A549 (cell line): ENCODE data around the gene PRSS22. TPM values are rescaled to one million over a fixed set of nuclear protein-coding genes. Genes with fewer than 3 reads are reported as not detected.

Experiments
- ATAC-seq, 2 experiments: fragments of 200-7000 bp in 1 of 2; fragments of >200 bp in 1 of 2; cut with Nextera tagmentation in 1 of 2; cut with Tn5 transposase in 1 of 2; 3 replicates each; pipeline versions ENCODE4 v1.8.0 to v1.9.1; 2018 to 2020; ENCODE audit warnings: mild to moderate bottlenecking in 1 of 2, moderate library complexity in 1 of 2
- CTCF ChIA-PET: fragments of 300-600 bp; sonication (Branson Sonifier 250); formaldehyde crosslinking; extraction: SDS; loops from one replicate; lab custom pipeline; 2021; ENCODE audit warnings: antibody characterized with exemption, inconsistent platforms; lab: Yijun Ruan, JAX
- POLR2A ChIA-PET: fragments of 350-600 bp; formaldehyde crosslinking; extraction: SDS; loops from one replicate; lab custom pipeline; 2021; ENCODE audit warnings: antibody characterized with exemption, inconsistent platforms; lab: Yijun Ruan, JAX
- DNase-seq, 2 experiments: peaks; one replicate each; pipeline versions ENCODE4 v3.0.0 to v3.0.0-alpha.2; 2011 to 2016; ENCODE audit warnings: low read depth in 1 of 2, low spot score in 1 of 2
- FAIRE-seq: peaks from 2 replicates; lab custom pipeline; 2011; peaks lifted over from hg19 to GRCh38; lab: Jason Lieb, UNC
- H3K27ac ChIP-seq, 2 experiments: fragments of >200 bp; sonication (Bioruptor Twin); formaldehyde crosslinking; 3 replicates each; pipeline ENCODE4 v1.5.1; 2016 to 2017
- H3K4me1 ChIP-seq: fragments of >200 bp; sonication (Bioruptor Twin); formaldehyde crosslinking; 3 replicates; pipeline ENCODE4 v1.6.1; 2016
- H3K4me2 ChIP-seq: fragments of >200 bp; sonication (Bioruptor Twin); formaldehyde crosslinking; 3 replicates; pipeline ENCODE4 v1.6.1; 2016
- H3K4me3 ChIP-seq: fragments of >200 bp; sonication (Bioruptor Twin); formaldehyde crosslinking; 3 replicates; pipeline ENCODE4 v1.5.1; 2016
- H3K9me3 ChIP-seq: fragments of >200 bp; sonication (Bioruptor Twin); formaldehyde crosslinking; 3 replicates; pipeline ENCODE4 v1.6.1; 2016
- CBX8 ChIP-seq: fragments of 200-600 bp; sonication (generic); IDR thresholded peaks from 2 replicates; pipeline ENCODE4 v1.6.1; 2016
- CHD2 ChIP-seq: fragments of 150-350 bp; IDR thresholded peaks from 2 replicates; pipeline ENCODE4 v1.6.1; 2014; ENCODE audit warnings: low read length; ENCODE audit not compliant: partially characterized antibody
- CTCF ChIP-seq: fragments of >200 bp; sonication (Bioruptor Twin); formaldehyde crosslinking; IDR thresholded peaks from 3 replicates; pipeline ENCODE4 v1.5.1; 2016
- FOSL2 ChIP-seq, 2 experiments: fragments of 450-650 bp in 1 of 2; fragments of >200 bp in 1 of 2; sonication (Bioruptor Twin) in 1 of 2; formaldehyde crosslinking; IDR thresholded peaks; 2 replicates each; pipeline versions ENCODE4 v1.5.0 to v1.6.1; 2016 to 2020; ENCODE audit warnings: mild to moderate bottlenecking in 1 of 2, moderate library complexity in 1 of 2
- FOXS1 ChIP-seq: fragments of 250-450 bp; sonication (Bioruptor Pico); IDR thresholded peaks from 2 replicates; pipeline ENCODE4 v1.5.0; 2020; ENCODE audit warnings: mild to moderate bottlenecking, moderate library complexity
- GATA3 ChIP-seq: IDR thresholded peaks from 2 replicates; pipeline ENCODE4 v1.6.1; 2012; ENCODE audit warnings: borderline replicate concordance
- HOXA7 ChIP-seq: fragments of 250-450 bp; sonication (Bioruptor Pico); IDR thresholded peaks from 2 replicates; pipeline ENCODE4 v1.5.0; 2020; ENCODE audit warnings: mild to moderate bottlenecking, moderate library complexity
- KDM5A ChIP-seq: fragments of 200-600 bp; sonication (generic); IDR thresholded peaks from 2 replicates; pipeline ENCODE4 v1.6.1; 2016; ENCODE audit warnings: antibody characterized with exemption, mild to moderate bottlenecking
- MAX ChIP-seq: IDR thresholded peaks from 2 replicates; pipeline ENCODE4 v1.6.1; 2012
- NPAS2 ChIP-seq: fragments of 250-450 bp; sonication (Bioruptor Pico); IDR thresholded peaks from 2 replicates; pipeline ENCODE4 v1.8.0; 2022; ENCODE audit warnings: mild to moderate bottlenecking, moderate library complexity, borderline replicate concordance
- RAD21 ChIP-seq, 2 experiments: fragments of >200 bp in 1 of 2; sonication (Bioruptor Twin) in 1 of 2; formaldehyde crosslinking in 1 of 2; IDR thresholded peaks in 1 of 2; conservative IDR thresholded peaks in 1 of 2; 2 replicates in 1 of 2; 3 replicates in 1 of 2; pipeline ENCODE4 v1.6.1; 2012 to 2018; ENCODE audit warnings: inconsistent platforms in 1 of 2
- RARB ChIP-seq: fragments of 250-450 bp; sonication (Bioruptor Pico); IDR thresholded peaks from 2 replicates; pipeline ENCODE4 v1.8.0; 2021; ENCODE audit warnings: mild to moderate bottlenecking, moderate library complexity
- RCOR1 ChIP-seq: fragments of 150-350 bp; IDR thresholded peaks from 2 replicates; pipeline ENCODE4 v1.6.1; 2014; ENCODE audit warnings: antibody characterized with exemption, low read length, low read depth
- REST ChIP-seq: fragments of 200-600 bp; sonication (generic); IDR thresholded peaks from 2 replicates; pipeline ENCODE4 v1.6.1; 2016; ENCODE audit warnings: antibody characterized with exemption, mild to moderate bottlenecking, moderate library complexity
- RNF2 ChIP-seq: fragments of 200-600 bp; sonication (generic); IDR thresholded peaks from 2 replicates; pipeline ENCODE4 v1.6.1; 2016; ENCODE audit warnings: low read depth, mild to moderate bottlenecking, antibody characterized with exemption, moderate library complexity, borderline replicate concordance
- SMC3 ChIP-seq: fragments of >200 bp; sonication (Bioruptor Twin); formaldehyde crosslinking; IDR thresholded peaks from 3 replicates; pipeline ENCODE4 v1.6.1; 2018; ENCODE audit warnings: inconsistent platforms
- TP53 ChIP-seq: fragments of 250-450 bp; sonication (Bioruptor Pico); IDR thresholded peaks from 2 replicates; pipeline ENCODE4 v1.5.0; 2021; ENCODE audit warnings: mild to moderate bottlenecking, moderate library complexity
- USF2 ChIP-seq: fragments of 450-650 bp; IDR thresholded peaks from 2 replicates; pipeline ENCODE4 v1.6.1; 2014; ENCODE audit warnings: antibody characterized with exemption
- ZFP36 ChIP-seq: fragments of 450-650 bp; IDR thresholded peaks from 2 replicates; pipeline ENCODE4 v1.6.1; 2014; ENCODE audit warnings: borderline replicate concordance; ENCODE audit not compliant: partially characterized antibody
- WGBS: methylation state at CpG from one replicate; pipeline ENCODE4 v1.1.6; 2017; ENCODE audit errors: missing lambda C conversion rate; 5-methylcytosine and 5-hydroxymethylcytosine counted together
- polyA plus RNA-seq, 4 experiments: library from polyadenylated mRNA; depleted of rRNA in 3 of 4; stranded (reverse); fragments of >200 nt; fragmentation: RNase III in 1 of 4; extraction: RNeasy Plus Mini Kit Qiagen cat#74134 plus additional on column Dnase treatment in 1 of 4; gene quantifications; 2 replicates in 3 of 4; 3 replicates in 1 of 4; pipeline ENCODE4 v1.2.3, GENCODE V29; 2011 to 2017

Gene PRSS22
- polyA plus RNA-seq, 2 of the 4 experiments (the other 2 are of a cell fraction) = 0.10 TPM; not detected in 1

- no peak overlapping the region for H3K4me2 ChIP-seq
- H3K9me3 ChIP-seq = no peaks in the 10 kb centered on the region
- peak overlapping the region; percentile 28 to 68; a peak in 4 of 6 replicates for H3K27ac ChIP-seq
- DNase-seq (no peak), FAIRE-seq (no peak), ATAC-seq (no peak)
- H3K4me1 ChIP-seq = peaks cover 38% of the 10 kb centered on the region
- ChIA-PET CTCF (interaction anchor here (1.3 to 5.1 kb wide), 7 partner anchors 11 to 83 kb away, joined by 3 to 55 read pairs (median 7); no protein-coding TSS in a partner anchor), POLR2A (no interaction called here)
- 68% methylated on average over 4 of the region's 8 CpGs for whole genome bisulfite sequencing
- TF ChIP-seq FOSL2 (IDR thresholded peaks at IDR 0.05) (no peak), FOSL2 (CRISPR knock-in tag; IDR thresholded peaks at IDR 0.05) (no peak), CBX8 (no peak), NPAS2 (CRISPR knock-in tag) (no peak), HOXA7 (CRISPR knock-in tag) (no peak), RCOR1 (no peak), RARB (CRISPR knock-in tag) (no peak), REST (no peak), SMC3 (no peak), GATA3 (no peak), KDM5A (no peak), CHD2 (no peak), ZFP36 (no peak), USF2 (no peak), FOXS1 (CRISPR knock-in tag) (no peak)
- no peak overlapping the region for H3K4me3 ChIP-seq
Observed at GRCh38 chr16:2843526-2843925, 14.4 kb downstream of the PRSS22 start.

- CTCF ChIA-PET = interaction anchor here (1.0 to 5.1 kb wide), 9 partner anchors 9 to 84 kb away, joined by 3 to 55 read pairs (median 4); no protein-coding TSS in a partner anchor
- H3K4me2 ChIP-seq = no peak overlapping the region
- peak in 1 of 2 experiments; percentile 51 for DNase-seq
- TF ChIP-seq RAD21 (conservative IDR thresholded peaks at IDR 0.05 in 1 of 2, IDR thresholded peaks at IDR 0.05 in 1 of 2) (peak in 1 of 2 experiments; percentile 18; a peak in 1 of 5 replicates), CTCF (peak; percentile 39; the same call in 2 of the 3 replicates), MAX (no peak), TP53 (no peak), GATA3 (no peak), RNF2 (no peak)
- TF ChIP-seq, all 56 proteins: peak for 2
- WGBS = 78% methylated on average over 39 of the region's 40 CpGs
- ATAC-seq (peak in 1 of 2 experiments; percentile 30; a peak in 2 of 6 replicates), FAIRE-seq (no peak)
- no peaks in the 10 kb centered on the region for H3K9me3 ChIP-seq
- POLR2A ChIA-PET = no interaction called here
- peaks cover 36% of the 10 kb centered on the region for H3K4me1 ChIP-seq
- no peak overlapping the region for H3K4me3 ChIP-seq
- H3K27ac ChIP-seq = peak overlapping the region in 1 of 2 experiments; percentile 90; a peak in 3 of 6 replicates
Observed at GRCh38 chr16:2842340-2843000, 15.5 kb downstream of the PRSS22 start.
